Measurements from ENCODE around the gene COX14. TPM values are rescaled to one million over a fixed set of nuclear protein-coding genes. Genes with fewer than 3 reads are reported as not detected.
A peak's percentile ranks its signal among the peaks of the same experiment; 100 is the strongest.

COX14 gene
- total and polyA plus RNA-seq, 4 donors = 26.7 to 172 (median 53.5) TPM

GRCh38 chr12:50085615-50086072 lies 26.4 kb upstream of the COX14 start:
- peak overlapping the region in 1 of 2 donors; percentile 85 for H3K9ac ChIP-seq (ENCODE audit: low read depth in 1 of 2, low read length in 2 of 2)
- WGBS = 8% methylated on average over 8 of the region's 8 CpGs
- peak overlapping the region; percentile 53 to 92 (median 92) for H3K4me3 ChIP-seq (ENCODE audit: low read depth in 1 of 3, low read length in 3 of 3)
- H3K36me3 ChIP-seq (ENCODE audit: control insufficient read depth in 4 of 4, insufficient read depth in 3 of 4, low read depth in 1 of 4, low read length in 3 of 4) = peaks cover 7 to 35% (median 22%) of the 10 kb centered on the region in 4 donors
- peak overlapping the region; percentile 82 to 88 for H3K27ac ChIP-seq (ENCODE audit: low read depth in 1 of 2, low read length in 2 of 2)
- H3K4me1 ChIP-seq (ENCODE audit: control insufficient read depth in 4 of 4, insufficient read depth in 4 of 4, low read length in 3 of 4) = peaks cover 0 to 24% (median 9%) of the 10 kb centered on the region in 4 donors
- no peaks in the 10 kb centered on the region for H3K27me3 ChIP-seq (ENCODE audit: control insufficient read depth in 4 of 4, insufficient read depth in 4 of 4, low read length in 3 of 4)
- TF ChIP-seq HNF4A (conservative IDR thresholded peaks at IDR 0.05) (no peak), RXRA (IDR thresholded peaks at IDR 0.05) (no peak), MAX (IDR thresholded peaks at IDR 0.05) (no peak), SP1 (IDR thresholded peaks at IDR 0.05) (no peak), ZBTB33 (IDR thresholded peaks at IDR 0.05) (no peak), TAF1 (conservative IDR thresholded peaks at IDR 0.05) (no peak), JUND (IDR thresholded peaks at IDR 0.05) (no peak), FOXA1 (IDR thresholded peaks at IDR 0.05) (no peak), HNF4G (IDR thresholded peaks at IDR 0.05) (no peak), GABPA (IDR thresholded peaks at IDR 0.05 in 1 of 2, conservative IDR thresholded peaks at IDR 0.05 in 1 of 2) (no peak), YY1 (IDR thresholded peaks at IDR 0.05) (no peak), RAD21 (IDR thresholded peaks at IDR 0.05) (no peak), NR2F2 (IDR thresholded peaks at IDR 0.05) (no peak), ATF3 (IDR thresholded peaks at IDR 0.05) (no peak), FOXA2 (IDR thresholded peaks at IDR 0.05) (no peak), REST (IDR thresholded peaks at IDR 0.05) (no peak), EGR1 (IDR thresholded peaks at IDR 0.05; ENCODE audit: low read depth in 2 of 2) (no peak), CTCF (IDR thresholded peaks at IDR 0.05; ENCODE audit: low read depth, low read length, missing input control) (no peak)
- DNase-seq (ENCODE audit: low spot score) = no peak
- no peaks in the 10 kb centered on the region for H3K9me3 ChIP-seq (ENCODE audit: control insufficient read depth in 4 of 4, low read length in 3 of 4)

All from liver (tissue), 9 donors.